Measurements from ENCODE around the gene OPCML.

Gene OPCML

DNA sequence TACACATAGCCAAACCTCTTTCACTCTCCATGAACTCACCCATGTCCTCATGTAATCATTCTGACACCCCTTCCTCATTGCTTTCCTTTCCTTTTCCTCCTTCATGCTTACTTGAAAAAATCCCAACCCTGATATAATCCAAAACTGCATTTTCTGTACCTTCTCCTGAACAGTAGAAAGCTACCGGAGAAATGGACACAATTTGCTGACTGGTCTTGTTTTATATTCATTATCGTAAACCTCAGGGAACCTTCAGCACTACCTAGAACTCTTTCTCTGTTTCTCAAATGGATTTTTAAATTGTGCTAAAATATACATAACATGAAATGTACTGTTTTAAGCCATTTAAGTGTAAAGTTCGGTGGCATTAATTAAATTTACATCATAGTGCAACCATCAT is 1165.0 kb downstream of the OPCML start:
- no peak for DNase-seq

DNA sequence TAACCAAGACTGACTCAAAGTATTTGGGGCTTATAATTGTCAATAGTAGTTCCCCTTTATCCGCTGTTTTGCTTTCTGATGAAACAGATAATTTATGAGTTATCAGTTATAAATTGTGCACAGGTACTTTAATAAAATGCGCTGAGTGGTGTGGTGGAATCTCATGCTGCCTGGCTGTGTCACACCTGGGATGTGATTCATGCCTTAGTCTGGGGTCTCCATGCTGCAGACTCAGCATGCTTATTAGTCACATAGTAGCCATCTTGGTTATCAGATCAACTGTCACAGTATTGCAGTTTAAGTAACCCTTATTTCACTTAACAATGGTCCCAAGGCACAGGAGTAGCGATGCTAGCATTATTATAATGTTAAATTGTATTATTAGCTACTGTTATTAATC is 1166.7 kb downstream of the OPCML start:
- DNase-seq = no peak
